Loucy (cell line): ENCODE measurements around the gene ACAP2.

Source experiments
- H2AFZ ChIP-seq: fragments of 200-600 bp; sonication (generic); 2 replicates; pipeline ENCODE4 v1.6.0; 2016; ENCODE audit warnings: antibody characterized with exemption, mild to moderate bottlenecking, low read length, moderate library complexity
- H3F3A ChIP-seq: fragments of 200-600 bp; 2 replicates; pipeline ENCODE4 v1.6.0; 2016; ENCODE audit warnings: antibody characterized with exemption, low read depth, mild to moderate bottlenecking
- H3K27me3 ChIP-seq: fragments of 200-600 bp; sonication (generic); 2 replicates; pipeline ENCODE4 v1.6.1; 2014; ENCODE audit warnings: low read length, mild to moderate bottlenecking; ENCODE audit not compliant: insufficient read depth, poor library complexity, severe bottlenecking
- H3K36me3 ChIP-seq: fragments of 200-600 bp; sonication (generic); 2 replicates; pipeline ENCODE4 v1.6.1; 2016; ENCODE audit warnings: low read length; ENCODE audit not compliant: insufficient read depth
- H3K4me1 ChIP-seq: fragments of 200-600 bp; sonication (generic); 2 replicates; pipeline ENCODE4 v1.5.1; 2014; ENCODE audit warnings: low read length, mild to moderate bottlenecking; ENCODE audit not compliant: insufficient read depth, poor library complexity, severe bottlenecking
- H3K4me2 ChIP-seq: fragments of 200-600 bp; sonication (generic); 2 replicates; pipeline ENCODE4 v1.6.0; 2014; ENCODE audit warnings: antibody characterized with exemption, low read length, low read depth, mild to moderate bottlenecking; ENCODE audit not compliant: poor library complexity, severe bottlenecking
- H3K4me3 ChIP-seq: fragments of 200-600 bp; sonication (generic); 2 replicates; pipeline ENCODE4 v1.5.1; 2014; ENCODE audit warnings: low read length, mild to moderate bottlenecking, mixed read lengths; ENCODE audit not compliant: poor library complexity, severe bottlenecking
- H3K79me2 ChIP-seq: fragments of 200-600 bp; sonication (generic); 2 replicates; pipeline ENCODE4 v1.6.1; 2014; ENCODE audit warnings: low read length; ENCODE audit not compliant: insufficient read depth
- H3K9ac ChIP-seq: fragments of 200-600 bp; sonication (generic); 2 replicates; pipeline ENCODE4 v1.6.0; 2014; ENCODE audit warnings: mild to moderate bottlenecking, low read depth, low read length, moderate library complexity; ENCODE audit not compliant: poor library complexity, severe bottlenecking
- H3K9me2 ChIP-seq: fragments of 200-600 bp; sonication (generic); replicated peaks from 2 replicates; pipeline ENCODE4 v1.6.1; 2016; ENCODE audit warnings: low read depth, low read length, mixed read lengths
- H3K9me3 ChIP-seq: fragments of 200-600 bp; sonication (generic); 2 replicates; pipeline ENCODE4 v1.6.1; 2014; ENCODE audit warnings: mild to moderate bottlenecking, antibody characterized with exemption, low read length, low read depth; ENCODE audit not compliant: insufficient read depth
- H4K20me1 ChIP-seq: fragments of 200-600 bp; sonication (generic); 2 replicates; pipeline ENCODE4 v1.6.0; 2014; ENCODE audit warnings: antibody characterized with exemption, low read length, mild to moderate bottlenecking; ENCODE audit not compliant: insufficient read depth, poor library complexity, severe bottlenecking
- EZH2phosphoT487 ChIP-seq: fragments of 200-600 bp; IDR thresholded peaks from 2 replicates; pipeline ENCODE4 v1.6.1; 2018; ENCODE audit warnings: antibody characterized with exemption, mild to moderate bottlenecking, moderate library complexity, borderline replicate concordance
- TF ChIP-seq, protein P1 (sequence below): fragments of 200-600 bp; sonication (generic); conservative IDR thresholded peaks from 2 replicates; pipeline ENCODE4 v1.5.1; 2014; ENCODE audit warnings: mild to moderate bottlenecking, antibody characterized with exemption, low read length

The ACAP2 gene

DNA sequence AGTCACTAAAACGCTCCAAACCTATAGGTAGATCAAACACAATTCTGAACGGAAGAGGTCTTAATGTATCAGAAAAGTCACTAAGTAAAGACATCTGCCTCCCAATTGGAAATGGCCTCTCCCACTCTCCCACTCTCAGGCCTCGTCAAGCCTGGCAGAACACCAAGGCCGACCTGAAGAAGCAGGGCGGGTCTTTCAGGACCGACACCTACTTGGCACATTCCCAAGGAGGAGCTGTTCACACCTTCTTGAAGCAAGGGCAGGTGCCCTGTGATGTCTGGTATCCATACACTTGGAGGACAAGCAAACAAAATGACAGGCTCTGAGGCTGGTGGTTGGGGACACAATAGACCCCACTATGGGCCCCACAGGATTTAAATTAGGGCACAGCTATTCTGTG is 201.9 kb downstream of the ACAP2 start:
- TF ChIP-seq, protein P1, sequence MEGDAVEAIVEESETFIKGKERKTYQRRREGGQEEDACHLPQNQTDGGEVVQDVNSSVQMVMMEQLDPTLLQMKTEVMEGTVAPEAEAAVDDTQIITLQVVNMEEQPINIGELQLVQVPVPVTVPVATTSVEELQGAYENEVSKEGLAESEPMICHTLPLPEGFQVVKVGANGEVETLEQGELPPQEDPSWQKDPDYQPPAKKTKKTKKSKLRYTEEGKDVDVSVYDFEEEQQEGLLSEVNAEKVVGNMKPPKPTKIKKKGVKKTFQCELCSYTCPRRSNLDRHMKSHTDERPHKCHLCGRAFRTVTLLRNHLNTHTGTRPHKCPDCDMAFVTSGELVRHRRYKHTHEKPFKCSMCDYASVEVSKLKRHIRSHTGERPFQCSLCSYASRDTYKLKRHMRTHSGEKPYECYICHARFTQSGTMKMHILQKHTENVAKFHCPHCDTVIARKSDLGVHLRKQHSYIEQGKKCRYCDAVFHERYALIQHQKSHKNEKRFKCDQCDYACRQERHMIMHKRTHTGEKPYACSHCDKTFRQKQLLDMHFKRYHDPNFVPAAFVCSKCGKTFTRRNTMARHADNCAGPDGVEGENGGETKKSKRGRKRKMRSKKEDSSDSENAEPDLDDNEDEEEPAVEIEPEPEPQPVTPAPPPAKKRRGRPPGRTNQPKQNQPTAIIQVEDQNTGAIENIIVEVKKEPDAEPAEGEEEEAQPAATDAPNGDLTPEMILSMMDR = no peak
- TF ChIP-seq EZH2phosphoT487 = no peak
- no peak overlapping the region for H3K4me2 ChIP-seq
- H3K4me3 ChIP-seq = no peak overlapping the region
- H3K27me3 ChIP-seq = no peaks in the 10 kb centered on the region
- H3K9me2 ChIP-seq = no peaks in the 10 kb centered on the region
- H2AFZ ChIP-seq = no peak overlapping the region
- no peak overlapping the region for H3K9ac ChIP-seq
- H3K9me3 ChIP-seq = no peaks in the 10 kb centered on the region; the same call in 1 of the 2 replicates
- H3K36me3 ChIP-seq = peaks cover 19% of the 10 kb centered on the region; the same call in 1 of the 2 replicates
- no peaks in the 10 kb centered on the region for H3F3A ChIP-seq
- H4K20me1 ChIP-seq = no peaks in the 10 kb centered on the region
- peaks cover 16% of the 10 kb centered on the region for H3K4me1 ChIP-seq
- peaks cover 35% of the 10 kb centered on the region for H3K79me2 ChIP-seq

DNA sequence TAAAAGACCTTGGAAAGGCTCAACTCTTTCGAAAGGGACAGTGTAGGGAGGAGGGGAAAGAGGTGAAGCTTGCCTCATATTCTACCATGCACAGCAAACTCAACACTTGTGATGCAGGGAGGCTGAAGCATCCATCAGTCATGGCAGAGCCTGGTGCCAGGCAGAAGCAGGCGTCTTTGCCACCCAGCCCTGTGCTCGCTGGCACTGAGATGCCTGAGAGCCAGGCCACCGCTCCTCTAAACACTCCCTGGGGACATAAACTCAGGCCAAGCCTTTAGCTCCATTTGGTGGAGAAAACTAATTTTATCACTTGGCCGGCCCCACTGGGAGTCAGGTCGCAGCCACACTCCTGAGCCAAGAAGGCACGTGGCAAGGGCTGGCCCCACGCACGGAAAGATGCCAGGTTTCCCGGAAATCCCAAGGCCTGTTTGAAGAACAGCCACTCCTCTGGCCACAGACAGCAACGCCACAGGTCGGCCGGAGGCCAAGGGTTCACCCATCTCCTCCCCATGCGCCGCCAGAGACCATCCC is 202.6 kb downstream of the ACAP2 start:
- Histone ChIP-seq H2AFZ (no peak overlapping the region), H3K4me3 (no peak overlapping the region), H3K36me3 (peaks cover 12% of the 10 kb centered on the region; the same call in 1 of the 2 replicates), H3K9me3 (no peaks in the 10 kb centered on the region; the same call in 1 of the 2 replicates), H3K9ac (no peak overlapping the region), H4K20me1 (no peaks in the 10 kb centered on the region), H3K79me2 (peaks cover 28% of the 10 kb centered on the region; the same call in 1 of the 2 replicates), H3F3A (no peaks in the 10 kb centered on the region), H3K9me2 (no peaks in the 10 kb centered on the region), H3K4me2 (no peak overlapping the region), H3K27me3 (no peaks in the 10 kb centered on the region), H3K4me1 (peaks cover 16% of the 10 kb centered on the region)
- TF ChIP-seq, protein P1 = no peak
- TF ChIP-seq EZH2phosphoT487 = no peak

DNA sequence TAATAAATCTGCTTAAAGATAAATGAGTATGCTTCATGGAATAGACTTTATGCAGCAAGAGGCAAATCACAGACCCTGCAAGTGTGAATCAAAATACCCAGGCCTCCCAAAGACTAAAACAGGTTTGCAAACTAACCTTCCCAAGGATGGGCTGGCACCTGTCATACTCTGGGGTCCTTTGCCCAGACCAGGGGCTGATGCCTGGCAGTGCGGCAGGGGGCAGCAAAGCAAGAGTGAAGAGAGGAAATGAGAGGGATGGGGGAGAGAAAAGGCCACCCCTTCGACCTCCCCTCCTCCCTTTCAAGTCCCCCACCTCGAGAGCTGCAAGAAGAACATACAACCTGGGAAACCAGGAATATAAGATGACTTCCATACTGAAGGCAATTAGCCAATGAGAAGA is 203.7 kb downstream of the ACAP2 start:
- no peaks in the 10 kb centered on the region for H4K20me1 ChIP-seq
- TF ChIP-seq, protein P1 = peak; percentile 20
- TF ChIP-seq EZH2phosphoT487 = no peak

More for the DNA sequence above, 203.7 kb downstream of the ACAP2 start:
- H3K4me3 ChIP-seq = no peak overlapping the region
- H3K4me2 ChIP-seq = no peak overlapping the region
- no peaks in the 10 kb centered on the region for H3F3A ChIP-seq
- H3K9ac ChIP-seq = no peak overlapping the region
- H3K9me2 ChIP-seq = no peaks in the 10 kb centered on the region
- H3K36me3 ChIP-seq = peaks cover 12% of the 10 kb centered on the region; the same call in 1 of the 2 replicates
- no peak overlapping the region for H2AFZ ChIP-seq
- peaks cover 25% of the 10 kb centered on the region; the same call in 1 of the 2 replicates for H3K79me2 ChIP-seq
- H3K4me1 ChIP-seq = peaks cover 16% of the 10 kb centered on the region
- H3K27me3 ChIP-seq = no peaks in the 10 kb centered on the region
- H3K9me3 ChIP-seq = no peaks in the 10 kb centered on the region; the same call in 1 of the 2 replicates
